ENCODE data around the gene FOXC2.

GRCh38 chr16:86517652-86518258, 48.9 kb upstream of the FOXC2 start:
- no peak for TF ChIP-seq ZFP3 (CRISPR knock-in tag; IDR thresholded peaks at IDR 0.05)
- no peak for TF ChIP-seq PATZ1 (CRISPR knock-in tag; IDR thresholded peaks at IDR 0.05; ENCODE audit: borderline replicate concordance)
- TF ChIP-seq RARB (CRISPR knock-in tag; IDR thresholded peaks at IDR 0.05), result no peak
- TF ChIP-seq TOX (CRISPR knock-in tag; IDR thresholded peaks at IDR 0.05; ENCODE audit: borderline replicate concordance), result no peak
- no peak for TF ChIP-seq ESRRG (CRISPR knock-in tag; IDR thresholded peaks at IDR 0.05)
- no peak for TF ChIP-seq ISL1 (CRISPR knock-in tag; IDR thresholded peaks at IDR 0.05)
- no peak for TF ChIP-seq ZC3H10 (CRISPR knock-in tag; IDR thresholded peaks at IDR 0.05)
- TF ChIP-seq ZFP30 (CRISPR knock-in tag; IDR thresholded peaks at IDR 0.05), result no peak
- no peak for TF ChIP-seq CREB5 (CRISPR knock-in tag; IDR thresholded peaks at IDR 0.05; ENCODE audit: low read depth)
